ENCODE results near the gene RAB21. TPM values are rescaled to one million over a fixed set of nuclear protein-coding genes. Genes with fewer than 3 reads are reported as not detected.
"Not testable (repeated sequence)": the region's sequence is repeated elsewhere in the genome, so short reads cannot be mapped to it uniquely, and the experiment has no call there.

The RAB21 gene
- total and polyA plus RNA-seq, 4 donors, result 28.0 to 113 (median 64.4) TPM

DNA sequence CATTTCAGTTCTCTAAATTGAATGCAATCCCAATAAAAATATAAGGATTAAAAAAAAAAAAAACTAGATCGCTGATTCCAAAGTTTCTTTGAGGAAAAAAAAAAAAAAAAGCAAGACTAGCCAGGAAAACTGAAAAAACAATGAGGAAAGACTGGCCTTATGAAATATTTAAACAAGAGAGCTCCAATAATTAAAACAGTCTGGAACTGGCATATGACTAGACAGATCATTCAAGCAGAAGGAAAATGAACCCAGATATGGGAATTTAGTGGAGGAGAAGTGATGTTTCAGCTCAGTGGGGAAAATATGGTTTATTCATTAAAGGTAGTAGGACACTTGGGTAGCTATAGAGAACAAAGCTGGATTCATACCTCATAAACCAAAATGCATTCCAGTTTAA is 42.9 kb downstream of the RAB21 start:
- H3K27me3 ChIP-seq (ENCODE audit: control insufficient read depth in 1 of 2, insufficient read depth in 2 of 2, low read length in 1 of 2), result no peaks in the 10 kb centered on the region
- no peaks in the 10 kb centered on the region for H3K9me3 ChIP-seq (ENCODE audit: control insufficient read depth, low read length)
- ATAC-seq (ENCODE audit: low FRiP score), result no peak
- no peak overlapping the region for H3K27ac ChIP-seq (ENCODE audit: low read depth in 1 of 2, low read length in 2 of 2)
- H3K4me3 ChIP-seq (ENCODE audit: low read length in 2 of 2), result no peak overlapping the region
- no peak for DNase-seq
- 47 to 49% methylated on average over 1 of the region's 1 CpG for WGBS, 2 donors
- no peaks in the 10 kb centered on the region for H3K4me1 ChIP-seq (ENCODE audit: control insufficient read depth in 1 of 2, insufficient read depth in 2 of 2, low read length in 2 of 2)
- intact Hi-C loops (cut with DNase I), result no loop called here
- no peaks in the 10 kb centered on the region for H3K36me3 ChIP-seq (ENCODE audit: control insufficient read depth in 1 of 2, insufficient read depth in 2 of 2, low read length in 1 of 2)

GRCh38 chr12:71799106-71799505 is 44.4 kb downstream of the RAB21 start:
- H3K27me3 ChIP-seq (ENCODE audit: control insufficient read depth in 1 of 2, insufficient read depth in 2 of 2, low read length in 1 of 2), result no peaks in the 10 kb centered on the region
- DNase-seq (no peak), ATAC-seq (ENCODE audit: low FRiP score) (no peak)
- no peak overlapping the region for H3K4me3 ChIP-seq (ENCODE audit: low read length in 2 of 2)
- intact Hi-C loops (cut with DNase I), result no loop called here
- H3K4me1 ChIP-seq (ENCODE audit: control insufficient read depth in 1 of 2, insufficient read depth in 2 of 2, low read length in 2 of 2), result no peaks in the 10 kb centered on the region
- H3K9me3 ChIP-seq (ENCODE audit: control insufficient read depth, low read length), result no peaks in the 10 kb centered on the region
- no peaks in the 10 kb centered on the region for H3K36me3 ChIP-seq (ENCODE audit: control insufficient read depth in 1 of 2, insufficient read depth in 2 of 2, low read length in 1 of 2)
- H3K27ac ChIP-seq (ENCODE audit: low read depth in 1 of 2, low read length in 2 of 2), result no peak overlapping the region

GRCh38 chr12:71800177-71800576 is 45.5 kb downstream of the RAB21 start:
- Histone ChIP-seq H3K9me3 (ENCODE audit: control insufficient read depth, low read length) (no peaks in the 10 kb centered on the region), H3K36me3 (ENCODE audit: control insufficient read depth in 1 of 2, insufficient read depth in 2 of 2, low read length in 1 of 2) (no peaks in the 10 kb centered on the region), H3K4me3 (ENCODE audit: low read length in 2 of 2) (no peak overlapping the region), H3K4me1 (ENCODE audit: control insufficient read depth in 1 of 2, insufficient read depth in 2 of 2, low read length in 2 of 2) (no peaks in the 10 kb centered on the region), H3K27me3 (ENCODE audit: control insufficient read depth in 1 of 2, insufficient read depth in 2 of 2, low read length in 1 of 2) (no peaks in the 10 kb centered on the region), H3K27ac (ENCODE audit: low read depth in 1 of 2, low read length in 2 of 2) (no peak overlapping the region)
- no peak for ATAC-seq (ENCODE audit: low FRiP score)
- no peak for DNase-seq
- intact Hi-C loops (cut with DNase I), result no loop called here
- WGBS, 2 donors, result 80 to 90% methylated on average over 3 of the region's 3 CpGs

- no peak overlapping the region for H3K4me3 ChIP-seq (ENCODE audit: low read length in 2 of 2)
- no peaks in the 10 kb centered on the region for H3K27me3 ChIP-seq (ENCODE audit: control insufficient read depth in 1 of 2, insufficient read depth in 2 of 2, low read length in 1 of 2)
- DNase-seq (no peak), ATAC-seq (ENCODE audit: low FRiP score) (no peak)
- H3K4me1 ChIP-seq (ENCODE audit: control insufficient read depth in 1 of 2, insufficient read depth in 2 of 2, low read length in 2 of 2), result no peaks in the 10 kb centered on the region
- 47 to 49% methylated on average over 6 of the region's 6 CpGs for WGBS, 2 donors
- intact Hi-C loops (cut with DNase I), result no loop called here
- H3K9me3 ChIP-seq (ENCODE audit: control insufficient read depth, low read length), result no peaks in the 10 kb centered on the region
- no peaks in the 10 kb centered on the region for H3K36me3 ChIP-seq (ENCODE audit: control insufficient read depth in 1 of 2, insufficient read depth in 2 of 2, low read length in 1 of 2)
- no peak overlapping the region for H3K27ac ChIP-seq (ENCODE audit: low read depth in 1 of 2, low read length in 2 of 2)
These were observed 49.8 kb downstream of the RAB21 start for GRCh38 chr12:71804505-71804904.

- intact Hi-C loops (cut with DNase I), result no loop called here
- DNase-seq, result no peak
- Histone ChIP-seq H3K4me1 (ENCODE audit: control insufficient read depth in 1 of 2, insufficient read depth in 2 of 2, low read length in 2 of 2) (no peaks in the 10 kb centered on the region), H3K4me3 (ENCODE audit: low read length in 2 of 2) (no peak overlapping the region), H3K36me3 (ENCODE audit: control insufficient read depth in 1 of 2, insufficient read depth in 2 of 2, low read length in 1 of 2) (no peaks in the 10 kb centered on the region), H3K27ac (ENCODE audit: low read depth in 1 of 2, low read length in 2 of 2) (no peak overlapping the region), H3K9me3 (ENCODE audit: control insufficient read depth, low read length) (no peaks in the 10 kb centered on the region), H3K27me3 (ENCODE audit: control insufficient read depth in 1 of 2, insufficient read depth in 2 of 2, low read length in 1 of 2) (no peaks in the 10 kb centered on the region)
- no peak for ATAC-seq (ENCODE audit: low FRiP score)
- 36 to 38% methylated on average over 3 of the region's 3 CpGs for WGBS, 2 donors
These were observed 56.3 kb downstream of the RAB21 start for GRCh38 chr12:71810921-71811320.

- H3K9me3 ChIP-seq (ENCODE audit: control insufficient read depth, low read length); H3K27me3 ChIP-seq (ENCODE audit: control insufficient read depth in 1 of 2, insufficient read depth in 2 of 2, low read length in 1 of 2); DNase-seq; ATAC-seq (ENCODE audit: low FRiP score); H3K36me3 ChIP-seq (ENCODE audit: control insufficient read depth in 1 of 2, insufficient read depth in 2 of 2, low read length in 1 of 2); H3K27ac ChIP-seq (ENCODE audit: low read depth in 1 of 2, low read length in 2 of 2); intact Hi-C loops (cut with DNase I); H3K4me3 ChIP-seq (ENCODE audit: low read length in 2 of 2); H3K4me1 ChIP-seq (ENCODE audit: control insufficient read depth in 1 of 2, insufficient read depth in 2 of 2, low read length in 2 of 2): not testable (repeated sequence)
- 85 to 87% methylated on average over 6 of the region's 6 CpGs for WGBS, 2 donors
These were observed 60.6 kb downstream of the RAB21 start for GRCh38 chr12:71815242-71815641.

- DNase-seq; intact Hi-C loops (cut with DNase I); H3K27me3 ChIP-seq (ENCODE audit: control insufficient read depth in 1 of 2, insufficient read depth in 2 of 2, low read length in 1 of 2); H3K4me1 ChIP-seq (ENCODE audit: control insufficient read depth in 1 of 2, insufficient read depth in 2 of 2, low read length in 2 of 2); H3K9me3 ChIP-seq (ENCODE audit: control insufficient read depth, low read length); ATAC-seq (ENCODE audit: low FRiP score); H3K36me3 ChIP-seq (ENCODE audit: control insufficient read depth in 1 of 2, insufficient read depth in 2 of 2, low read length in 1 of 2); H3K27ac ChIP-seq (ENCODE audit: low read depth in 1 of 2, low read length in 2 of 2); H3K4me3 ChIP-seq (ENCODE audit: low read length in 2 of 2): not testable (repeated sequence)
- WGBS, 2 donors, result 89 to 94% methylated on average over 3 of the region's 3 CpGs
These were observed 67.4 kb downstream of the RAB21 start for GRCh38 chr12:71822088-71822487.

- DNase-seq, result no peak
- WGBS, 2 donors, result 92 to 95% methylated on average over 2 of the region's 2 CpGs
- Histone ChIP-seq H3K4me1 (ENCODE audit: control insufficient read depth in 1 of 2, insufficient read depth in 2 of 2, low read length in 2 of 2) (no peaks in the 10 kb centered on the region), H3K9me3 (ENCODE audit: control insufficient read depth, low read length) (no peaks in the 10 kb centered on the region), H3K27ac (ENCODE audit: low read depth in 1 of 2, low read length in 2 of 2) (no peak overlapping the region), H3K4me3 (ENCODE audit: low read length in 2 of 2) (no peak overlapping the region), H3K36me3 (ENCODE audit: control insufficient read depth in 1 of 2, insufficient read depth in 2 of 2, low read length in 1 of 2) (no peaks in the 10 kb centered on the region), H3K27me3 (ENCODE audit: control insufficient read depth in 1 of 2, insufficient read depth in 2 of 2, low read length in 1 of 2) (no peaks in the 10 kb centered on the region)
- no peak for ATAC-seq (ENCODE audit: low FRiP score)
- intact Hi-C loops (cut with DNase I), result no loop called here
These were observed 74.2 kb downstream of the RAB21 start for GRCh38 chr12:71828813-71829212.

- Histone ChIP-seq H3K36me3 (ENCODE audit: control insufficient read depth in 1 of 2, insufficient read depth in 2 of 2, low read length in 1 of 2) (no peaks in the 10 kb centered on the region), H3K9me3 (ENCODE audit: control insufficient read depth, low read length) (no peaks in the 10 kb centered on the region), H3K4me3 (ENCODE audit: low read length in 2 of 2) (no peak overlapping the region), H3K27ac (ENCODE audit: low read depth in 1 of 2, low read length in 2 of 2) (no peak overlapping the region), H3K4me1 (ENCODE audit: control insufficient read depth in 1 of 2, insufficient read depth in 2 of 2, low read length in 2 of 2) (peaks cover 0 to 8% of the 10 kb centered on the region in 2 donors), H3K27me3 (ENCODE audit: control insufficient read depth in 1 of 2, insufficient read depth in 2 of 2, low read length in 1 of 2) (no peaks in the 10 kb centered on the region)
- WGBS, 2 donors, result 89 to 90% methylated on average over 5 of the region's 5 CpGs
- no peak for ATAC-seq (ENCODE audit: low FRiP score)
- no peak for DNase-seq
- intact Hi-C loops (cut with DNase I), result loop anchor here (10.0 kb wide), 1 partner anchor 83 kb away; the partner anchor contains the start of gene RAB21 (in 2 of the 2)
These were observed 82.7 kb downstream of the RAB21 start for GRCh38 chr12:71837356-71837755.

Data from aorta (tissue), 5 donors.